Lung (tissue), 12 donors: Measurements from ENCODE around the gene ATXN1. TPM values are rescaled to one million over a fixed set of nuclear protein-coding genes. Genes with fewer than 3 reads are reported as not detected.

Experiments used
- ATAC-seq: fragments of 200-7000 bp; cut with Tn5 transposase; one replicate; pipeline ENCODE4 v1.9.1; 2020; ENCODE audit warnings: moderate number of reproducible peaks; ENCODE audit not compliant: insufficient read depth, low FRiP score
- DNase-seq, 3 donors: peaks; one replicate each; pipeline ENCODE4 v3.0.0-alpha.2; 2013 to 2017
- H3K27ac ChIP-seq, 2 donors: one replicate each; pipeline ENCODE4 v1.5.1; 2013; ENCODE audit warnings: mild to moderate bottlenecking in 2 of 2, moderate library complexity in 2 of 2, control low read depth in 1 of 2, inconsistent platforms in 1 of 2, low read depth in 1 of 2, low read length in 1 of 2
- H3K27me3 ChIP-seq, 3 donors: one replicate each; pipeline ENCODE4 v1.5.1; 2013; ENCODE audit warnings: low read length in 2 of 3; ENCODE audit not compliant: control insufficient read depth in 3 of 3, insufficient read depth in 3 of 3
- H3K36me3 ChIP-seq, 4 donors: one replicate each; pipeline ENCODE4 v1.5.1; 2013; ENCODE audit warnings: low read length in 4 of 4, mild to moderate bottlenecking in 1 of 4, moderate library complexity in 1 of 4; ENCODE audit not compliant: control insufficient read depth in 4 of 4, insufficient read depth in 4 of 4
- H3K4me1 ChIP-seq, 5 donors: one replicate each; pipeline ENCODE4 v1.5.1; 2013; ENCODE audit warnings: low read length in 5 of 5, mild to moderate bottlenecking in 2 of 5, moderate library complexity in 1 of 5; ENCODE audit not compliant: control insufficient read depth in 5 of 5, insufficient read depth in 5 of 5
- H3K4me3 ChIP-seq: one replicate; pipeline ENCODE4 v1.5.1; 2013; ENCODE audit warnings: mild to moderate bottlenecking, control low read depth, moderate library complexity
- H3K9ac ChIP-seq, 2 donors: one replicate each; pipeline ENCODE4 v1.5.1; 2013; ENCODE audit warnings: low read length in 2 of 2, control low read depth in 1 of 2; ENCODE audit not compliant: insufficient read depth in 1 of 2
- H3K9me3 ChIP-seq, 4 donors: one replicate each; pipeline ENCODE4 v1.5.1; 2013; ENCODE audit warnings: low read length in 3 of 4, mild to moderate bottlenecking in 1 of 4, moderate library complexity in 1 of 4; ENCODE audit not compliant: control insufficient read depth in 4 of 4, insufficient read depth in 3 of 4
- WGBS, 2 donors: extraction: QIAGEN DNeasy Blood & Tissue Kit; methylation state at CpG; one replicate each; pipeline ENCODE4 v1.1.7; 2013; 5-methylcytosine and 5-hydroxymethylcytosine counted together
- polyA plus RNA-seq, 2 donors: library from polyadenylated mRNA; stranded (reverse); fragments of 200-250 nt; gene quantifications; one replicate each; pipeline ENCODE4 v1.2.1, GENCODE V29; 2013
- total RNA-seq, 2 donors: library from RNA; depleted of rRNA in 1 of 2; stranded (reverse); fragments of >200 nt in 1 of 2; gene quantifications; one replicate each; pipeline ENCODE4 v1.2.1, GENCODE V29; 2014 to 2021
- TF ChIP-seq, protein P1 (sequence below): IDR thresholded peaks from 2 replicates; pipeline ENCODE4 v1.5.1; 2012; ENCODE audit warnings: mild to moderate bottlenecking; ENCODE audit errors: control extremely low read depth, extremely low read depth
- donor health status: control.
- donor health status: control.
- donor health status: Bipolar disorder and iron deficiency.
- donor health status: healthy.
- donor health status: DM: yes; HTN: yes; CAD: no.

ATXN1 gene
- total and polyA plus RNA-seq, 4 donors = 9.7 to 108 (median 34.9) TPM

DNA sequence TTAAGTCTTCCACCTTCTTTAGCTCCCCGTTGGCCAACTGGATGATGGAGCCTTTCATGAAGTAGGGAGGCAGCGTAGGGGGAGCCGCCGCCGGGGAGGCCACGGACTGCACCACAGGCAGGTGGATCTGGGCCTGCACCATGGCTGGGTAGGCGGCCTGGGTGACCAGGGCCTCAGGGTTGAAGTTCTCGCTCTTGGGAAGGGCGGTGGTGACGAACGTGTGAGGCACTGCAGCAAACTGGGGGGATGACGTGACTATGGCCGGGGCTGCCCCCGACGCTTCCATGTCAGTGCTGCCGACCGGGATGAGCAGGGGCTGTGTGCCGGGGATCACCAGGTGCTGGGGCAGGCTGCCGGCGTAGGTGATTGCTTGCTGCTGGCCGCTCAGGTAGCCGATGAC, 434.7 kb downstream of the ATXN1 start:
- TF ChIP-seq, protein P1, sequence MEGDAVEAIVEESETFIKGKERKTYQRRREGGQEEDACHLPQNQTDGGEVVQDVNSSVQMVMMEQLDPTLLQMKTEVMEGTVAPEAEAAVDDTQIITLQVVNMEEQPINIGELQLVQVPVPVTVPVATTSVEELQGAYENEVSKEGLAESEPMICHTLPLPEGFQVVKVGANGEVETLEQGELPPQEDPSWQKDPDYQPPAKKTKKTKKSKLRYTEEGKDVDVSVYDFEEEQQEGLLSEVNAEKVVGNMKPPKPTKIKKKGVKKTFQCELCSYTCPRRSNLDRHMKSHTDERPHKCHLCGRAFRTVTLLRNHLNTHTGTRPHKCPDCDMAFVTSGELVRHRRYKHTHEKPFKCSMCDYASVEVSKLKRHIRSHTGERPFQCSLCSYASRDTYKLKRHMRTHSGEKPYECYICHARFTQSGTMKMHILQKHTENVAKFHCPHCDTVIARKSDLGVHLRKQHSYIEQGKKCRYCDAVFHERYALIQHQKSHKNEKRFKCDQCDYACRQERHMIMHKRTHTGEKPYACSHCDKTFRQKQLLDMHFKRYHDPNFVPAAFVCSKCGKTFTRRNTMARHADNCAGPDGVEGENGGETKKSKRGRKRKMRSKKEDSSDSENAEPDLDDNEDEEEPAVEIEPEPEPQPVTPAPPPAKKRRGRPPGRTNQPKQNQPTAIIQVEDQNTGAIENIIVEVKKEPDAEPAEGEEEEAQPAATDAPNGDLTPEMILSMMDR = no peak
- no peak for ATAC-seq
- 98 to 99% methylated on average over 22 of the region's 22 CpGs for WGBS, 2 donors
- no peak for DNase-seq
- Histone ChIP-seq H3K9me3 (peaks cover 0 to 2% (median 0%) of the 10 kb centered on the region in 4 donors), H3K27ac (no peak overlapping the region), H3K4me3 (no peak overlapping the region), H3K27me3 (no peaks in the 10 kb centered on the region), H3K4me1 (peaks cover 4 to 16% (median 5%) of the 10 kb centered on the region in 5 donors), H3K9ac (no peak overlapping the region), H3K36me3 (peaks cover 0 to 20% (median 14%) of the 10 kb centered on the region in 4 donors)

DNA sequence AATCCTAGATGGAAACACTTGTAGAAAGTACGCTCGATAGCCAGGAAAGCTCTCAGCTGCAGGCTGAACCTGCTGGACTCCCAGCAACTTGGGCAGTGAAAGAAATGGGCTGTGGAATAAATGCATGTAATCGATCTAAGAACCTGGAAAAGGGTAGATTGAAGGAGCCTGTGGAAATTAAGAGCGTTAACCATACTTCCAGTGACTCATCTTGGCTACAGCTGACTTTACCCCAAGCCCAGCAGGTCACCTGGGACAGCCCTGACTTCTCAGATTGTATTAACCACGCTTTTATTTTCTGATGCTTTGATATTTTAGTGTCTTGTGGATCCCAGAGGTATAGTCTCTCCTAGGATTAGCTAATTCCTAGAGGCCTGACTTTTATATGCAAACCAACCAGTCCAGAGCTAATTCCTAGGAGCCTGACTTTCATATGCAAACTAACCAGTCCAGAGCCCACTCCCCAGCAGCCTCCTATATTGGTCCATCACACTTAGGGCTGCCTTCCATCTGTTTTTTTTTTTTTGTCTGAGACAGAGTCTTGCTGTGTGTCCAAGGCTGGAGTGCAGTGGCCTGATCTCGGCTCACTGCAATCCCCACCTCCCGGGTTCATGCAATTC, 436.5 kb downstream of the ATXN1 start:
- ATAC-seq (no peak), DNase-seq (no peak)
- Histone ChIP-seq H3K4me1 (peaks cover 8 to 26% (median 16%) of the 10 kb centered on the region in 5 donors), H3K27ac (no peak overlapping the region), H3K27me3 (no peaks in the 10 kb centered on the region), H3K4me3 (no peak overlapping the region), H3K9me3 (peaks cover 0 to 2% (median 0%) of the 10 kb centered on the region in 4 donors), H3K36me3 (peaks cover 0 to 20% (median 14%) of the 10 kb centered on the region in 4 donors), H3K9ac (no peak overlapping the region)
- TF ChIP-seq, protein P1 = no peak
- WGBS, 2 donors = 91 to 97% methylated on average over 7 of the region's 7 CpGs

DNA sequence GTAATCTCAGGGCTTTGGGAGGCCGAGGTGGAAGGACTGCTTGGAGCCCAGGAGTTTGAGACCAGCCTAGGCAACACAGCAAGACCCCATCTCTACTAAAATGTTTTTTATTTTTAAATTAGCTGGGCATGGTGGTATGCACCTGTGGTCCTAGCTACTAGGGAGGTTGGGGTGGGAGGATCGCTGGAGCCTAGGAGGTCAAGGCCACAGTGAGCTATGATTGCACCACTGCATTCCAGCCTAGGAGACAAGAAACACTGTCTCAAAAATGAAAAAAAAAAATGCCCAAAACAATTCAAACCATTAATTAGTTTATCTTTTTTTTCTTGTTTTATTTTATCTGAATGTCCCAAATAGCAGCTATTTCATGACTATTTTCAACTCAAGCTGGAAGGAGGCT, 437.1 kb downstream of the ATXN1 start:
- TF ChIP-seq, protein P1 = no peak

More for the DNA sequence above, 437.1 kb downstream of the ATXN1 start:
- Histone ChIP-seq H3K4me1 (peaks cover 8 to 31% (median 16%) of the 10 kb centered on the region in 5 donors), H3K27me3 (no peaks in the 10 kb centered on the region), H3K36me3 (peaks cover 0 to 20% (median 14%) of the 10 kb centered on the region in 4 donors), H3K4me3 (no peak overlapping the region), H3K9me3 (peaks cover 0 to 2% (median 0%) of the 10 kb centered on the region in 4 donors), H3K27ac (no peak overlapping the region), H3K9ac (no peak overlapping the region)
- 96 to 100% methylated on average over 2 of the region's 2 CpGs for WGBS, 2 donors
- DNase-seq = no peak
- no peak for ATAC-seq
